ENCODE data around the gene GPSM1. TPM values are rescaled to one million over a fixed set of nuclear protein-coding genes. Genes with fewer than 3 reads are reported as not detected.

Gene GPSM1
- total RNA-seq, 1 donor: 2.6 TPM

GRCh38 chr9:136286987-136287379, 40.4 kb upstream of the GPSM1 start:
- H3K4me3 ChIP-seq (ENCODE audit: low read length): no peak overlapping the region
- no peaks in the 10 kb centered on the region for H3K27me3 ChIP-seq (ENCODE audit: insufficient read depth, low read length)
- no peaks in the 10 kb centered on the region for H3K9me3 ChIP-seq (ENCODE audit: low read depth, low read length)
- no peaks in the 10 kb centered on the region for H3K4me1 ChIP-seq (ENCODE audit: insufficient read depth, low read length)

DNA sequence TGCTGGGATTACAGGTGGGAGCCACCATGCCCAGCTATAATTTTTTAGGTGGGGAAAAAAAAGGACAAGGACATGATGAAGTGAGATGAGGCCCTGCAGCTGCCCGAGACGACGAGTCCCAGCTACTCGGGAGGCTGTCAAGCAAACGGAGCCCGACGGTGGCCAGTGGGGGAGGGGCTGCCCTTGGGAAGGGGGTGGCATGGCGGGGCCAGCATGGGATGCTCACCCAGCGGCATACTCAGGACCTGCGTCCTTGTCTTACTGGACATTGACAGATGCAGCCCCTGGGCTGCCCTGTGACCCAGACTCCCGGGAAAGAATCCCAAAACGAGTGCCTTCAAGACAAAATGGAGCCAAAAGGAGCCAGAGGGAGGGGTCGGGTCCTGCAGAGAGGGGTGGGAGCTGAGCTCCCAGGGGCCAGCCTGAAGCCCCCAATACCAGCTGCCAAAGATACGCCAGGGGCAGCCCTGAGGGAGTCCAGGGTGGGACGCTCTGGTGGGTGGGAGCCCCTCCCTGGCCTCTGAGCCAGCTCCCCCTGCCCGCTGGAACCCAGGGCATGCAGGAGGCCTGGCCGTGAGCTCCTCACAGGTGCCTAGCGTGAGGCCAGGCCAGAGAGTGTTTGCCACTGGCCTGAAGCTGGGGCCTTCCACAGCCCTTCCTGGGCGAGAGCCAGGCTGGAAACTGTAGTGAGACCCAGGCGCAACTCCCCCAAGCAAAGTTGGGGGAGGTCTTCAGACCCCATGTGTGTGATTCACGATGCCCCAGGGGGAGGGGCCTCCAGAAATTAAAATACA, 39.2 kb upstream of the GPSM1 start:
- Histone ChIP-seq H3K9me3 (ENCODE audit: low read depth, low read length) (no peaks in the 10 kb centered on the region), H3K4me1 (ENCODE audit: insufficient read depth, low read length) (no peaks in the 10 kb centered on the region), H3K4me3 (ENCODE audit: low read length) (no peak overlapping the region), H3K27me3 (ENCODE audit: insufficient read depth, low read length) (no peaks in the 10 kb centered on the region)

DNA sequence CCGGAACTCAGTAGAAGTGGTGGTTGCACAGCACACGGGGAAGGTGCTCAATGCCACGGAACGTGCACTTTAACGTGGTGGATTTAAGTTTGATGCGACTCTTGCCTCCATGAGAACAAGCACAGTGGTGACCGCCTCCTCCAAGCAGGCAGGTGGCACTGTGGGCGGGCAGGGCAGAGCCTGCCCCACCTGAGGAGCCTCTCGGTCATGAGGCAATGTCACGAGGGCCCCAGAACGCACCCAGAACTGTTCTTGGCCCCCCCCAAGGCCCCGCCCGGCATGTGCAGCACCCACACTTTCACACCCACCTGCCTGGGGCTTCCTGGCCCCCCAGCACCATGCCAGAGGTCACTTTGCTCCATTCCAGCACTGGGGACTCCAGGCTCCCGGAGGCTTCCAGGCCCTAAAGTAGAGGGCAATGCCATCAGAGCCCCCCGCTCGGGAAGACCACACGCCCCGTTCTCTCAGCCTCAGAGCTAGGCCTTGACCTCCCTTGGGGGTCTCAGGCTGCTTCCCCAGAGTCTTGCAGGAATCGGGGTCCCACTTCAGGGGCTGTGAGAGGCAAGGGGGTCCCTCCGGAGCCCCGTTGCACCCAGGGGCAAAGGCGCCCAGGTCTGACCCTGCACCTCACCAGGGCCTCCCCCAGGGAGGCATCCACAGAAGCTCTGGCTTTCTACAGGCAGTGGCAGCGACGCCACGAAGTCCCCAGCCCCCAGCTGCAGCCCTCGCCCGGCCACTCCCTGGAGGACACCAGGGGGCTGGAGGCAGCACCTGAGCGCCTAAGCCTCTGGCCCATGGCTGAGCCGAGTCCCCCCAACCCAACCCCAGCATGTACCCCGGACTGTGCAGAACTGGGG, 37.5 kb upstream of the GPSM1 start:
- H3K4me1 ChIP-seq (ENCODE audit: insufficient read depth, low read length): no peaks in the 10 kb centered on the region
- H3K4me3 ChIP-seq (ENCODE audit: low read length): no peak overlapping the region
- no peaks in the 10 kb centered on the region for H3K27me3 ChIP-seq (ENCODE audit: insufficient read depth, low read length)
- no peaks in the 10 kb centered on the region for H3K9me3 ChIP-seq (ENCODE audit: low read depth, low read length)

DNA sequence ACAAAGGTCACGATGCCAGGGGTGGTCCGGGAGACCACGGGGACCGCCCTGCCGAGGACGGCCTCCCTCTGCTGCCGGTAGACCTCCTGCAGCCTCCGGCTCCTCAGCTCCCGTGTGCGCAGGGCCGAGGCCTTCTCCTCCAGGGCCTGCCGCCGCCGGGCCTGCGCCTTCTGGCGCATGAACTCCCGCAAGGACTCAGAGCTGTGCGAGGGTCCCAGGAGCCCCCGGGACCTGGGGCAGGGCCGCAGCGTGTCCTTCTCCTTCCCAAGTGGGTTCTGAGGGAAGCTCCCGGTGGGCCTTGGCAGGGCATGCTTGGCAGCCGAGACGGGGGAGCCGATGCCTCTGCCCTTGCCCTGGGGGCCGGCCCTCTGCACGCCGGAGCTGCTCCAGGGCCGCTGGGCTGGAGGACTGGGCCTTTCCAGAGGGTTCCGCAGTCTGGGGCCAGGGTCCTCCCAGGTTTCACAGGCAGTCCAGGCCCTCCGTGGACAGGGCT, 36.8 kb upstream of the GPSM1 start:
- Histone ChIP-seq H3K9me3 (ENCODE audit: low read depth, low read length) (no peaks in the 10 kb centered on the region), H3K4me3 (ENCODE audit: low read length) (no peak overlapping the region), H3K4me1 (ENCODE audit: insufficient read depth, low read length) (no peaks in the 10 kb centered on the region), H3K27me3 (ENCODE audit: insufficient read depth, low read length) (no peaks in the 10 kb centered on the region)

GRCh38 chr9:136291306-136292025, 35.9 kb upstream of the GPSM1 start:
- Histone ChIP-seq H3K27me3 (ENCODE audit: insufficient read depth, low read length) (no peaks in the 10 kb centered on the region), H3K4me3 (ENCODE audit: low read length) (no peak overlapping the region), H3K4me1 (ENCODE audit: insufficient read depth, low read length) (no peaks in the 10 kb centered on the region), H3K9me3 (ENCODE audit: low read depth, low read length) (no peaks in the 10 kb centered on the region)

DNA sequence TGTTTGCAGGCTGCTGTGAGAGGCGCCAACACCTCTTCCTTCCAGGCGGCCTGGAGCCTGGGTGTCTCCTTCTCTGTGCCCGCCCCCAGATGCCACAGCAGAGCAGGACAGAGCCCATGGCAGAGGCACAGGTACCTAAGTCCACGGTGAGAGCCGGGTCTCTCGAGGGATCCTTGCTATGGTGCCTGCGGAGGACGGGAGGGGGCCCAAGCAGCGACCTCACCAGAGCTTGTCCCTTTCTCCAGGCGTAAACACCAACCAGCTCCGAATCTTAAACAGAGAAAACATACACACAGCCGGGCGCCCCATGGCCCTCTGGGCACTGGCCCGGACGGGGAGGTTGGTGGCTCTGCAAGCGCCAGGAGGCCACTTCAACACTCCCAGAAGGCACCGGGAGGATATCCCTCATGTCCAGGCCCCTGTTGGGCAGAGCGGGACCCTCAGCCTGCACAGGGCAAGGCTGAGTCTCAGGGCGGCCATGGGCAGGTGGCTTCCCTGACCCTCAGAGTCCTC, 35.3 kb upstream of the GPSM1 start:
- no peaks in the 10 kb centered on the region for H3K4me1 ChIP-seq (ENCODE audit: insufficient read depth, low read length)
- no peaks in the 10 kb centered on the region for H3K27me3 ChIP-seq (ENCODE audit: insufficient read depth, low read length)
- H3K4me3 ChIP-seq (ENCODE audit: low read length): no peak overlapping the region
- no peaks in the 10 kb centered on the region for H3K9me3 ChIP-seq (ENCODE audit: low read depth, low read length)

DNA sequence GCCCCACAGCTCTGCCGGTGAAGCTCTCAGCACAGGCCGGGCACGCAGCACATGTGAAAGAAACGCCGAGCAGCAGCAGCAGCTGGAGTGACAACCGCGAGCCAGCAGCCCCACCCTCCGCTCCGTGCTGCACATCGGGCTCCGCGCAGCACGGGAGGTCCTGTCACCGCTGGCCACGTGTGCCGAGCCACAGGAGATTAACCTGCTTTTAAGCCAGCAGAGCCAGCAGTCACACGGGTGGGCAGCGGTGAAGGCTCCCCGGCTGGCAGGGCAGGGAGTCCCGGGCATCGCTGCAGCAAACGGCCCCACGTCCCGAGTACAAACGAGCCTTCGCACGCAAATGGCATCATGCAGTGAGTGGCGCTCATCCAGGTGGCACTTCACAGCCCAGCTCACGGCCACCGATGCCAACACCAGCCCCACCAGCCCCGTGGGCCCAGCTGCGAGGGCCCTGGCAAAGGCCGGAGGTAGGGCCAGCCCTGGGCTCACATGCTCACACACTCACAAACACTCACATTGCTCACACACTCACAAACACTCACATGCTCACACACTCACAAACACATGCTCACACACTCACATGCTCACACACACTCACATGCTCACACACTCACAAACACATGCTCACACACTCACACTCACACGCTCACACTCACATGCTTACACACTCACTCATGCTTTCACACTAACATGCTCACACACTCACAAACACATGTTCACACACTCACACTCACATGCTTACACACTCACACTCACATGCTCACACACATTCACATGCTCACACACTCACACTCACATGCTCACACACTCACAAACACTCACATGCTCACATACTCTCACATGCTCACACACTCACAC, 34.5 kb upstream of the GPSM1 start:
- H3K9me3 ChIP-seq (ENCODE audit: low read depth, low read length): no peaks in the 10 kb centered on the region
- no peaks in the 10 kb centered on the region for H3K27me3 ChIP-seq (ENCODE audit: insufficient read depth, low read length)
- no peaks in the 10 kb centered on the region for H3K4me1 ChIP-seq (ENCODE audit: insufficient read depth, low read length)
- no peak overlapping the region for H3K4me3 ChIP-seq (ENCODE audit: low read length)

DNA sequence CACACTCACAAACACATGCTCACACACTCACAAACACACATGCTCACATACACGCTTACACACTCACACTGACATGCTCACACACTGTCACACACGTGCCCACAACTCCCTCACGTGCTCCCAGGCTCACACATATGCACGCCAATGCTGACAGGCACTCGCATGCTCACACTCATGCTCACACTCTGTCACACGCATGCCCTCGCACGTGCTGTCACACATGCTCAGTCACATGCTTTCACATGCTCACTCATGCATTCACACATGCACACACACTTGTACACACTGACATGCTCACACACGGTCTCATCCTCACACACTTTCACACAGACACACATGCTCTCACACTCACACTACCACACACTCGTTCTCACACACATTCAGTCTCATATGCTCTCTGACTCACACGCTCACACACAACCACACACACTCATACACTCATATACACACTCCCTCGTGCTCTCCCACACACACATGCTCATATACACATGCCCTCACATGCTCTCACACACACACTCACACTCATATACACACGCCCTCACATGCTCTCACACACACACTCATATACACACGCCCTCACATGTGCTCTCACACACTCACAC, 33.8 kb upstream of the GPSM1 start:
- Histone ChIP-seq H3K9me3 (ENCODE audit: low read depth, low read length) (no peaks in the 10 kb centered on the region), H3K27me3 (ENCODE audit: insufficient read depth, low read length) (no peaks in the 10 kb centered on the region), H3K4me1 (ENCODE audit: insufficient read depth, low read length) (no peaks in the 10 kb centered on the region), H3K4me3 (ENCODE audit: low read length) (no peak overlapping the region)

DNA sequence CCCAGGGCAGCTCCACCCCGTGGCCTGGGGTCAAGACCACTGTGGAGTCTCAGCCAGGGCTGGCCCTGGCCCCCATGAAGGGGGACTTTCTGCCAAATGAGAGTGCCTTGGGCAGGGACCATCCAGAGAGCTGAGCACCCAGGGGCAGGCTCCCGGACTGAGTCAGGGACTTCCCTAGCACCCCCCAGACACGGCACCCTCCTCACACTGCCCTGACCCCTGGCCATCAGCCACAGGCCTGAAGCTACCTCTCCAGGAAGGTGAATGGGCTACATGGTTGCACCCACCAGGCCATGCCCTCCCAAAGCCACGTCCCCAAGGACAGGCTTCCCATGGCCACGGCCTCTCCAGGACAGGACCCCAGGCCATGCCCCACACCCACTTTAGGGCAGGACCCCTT, 32.9 kb upstream of the GPSM1 start:
- Histone ChIP-seq H3K4me3 (ENCODE audit: low read length) (no peak overlapping the region), H3K9me3 (ENCODE audit: low read depth, low read length) (no peaks in the 10 kb centered on the region), H3K4me1 (ENCODE audit: insufficient read depth, low read length) (no peaks in the 10 kb centered on the region), H3K27me3 (ENCODE audit: insufficient read depth, low read length) (no peaks in the 10 kb centered on the region)

GRCh38 chr9:136295055-136295454, 32.3 kb upstream of the GPSM1 start:
- no peak overlapping the region for H3K4me3 ChIP-seq (ENCODE audit: low read length)
- no peaks in the 10 kb centered on the region for H3K9me3 ChIP-seq (ENCODE audit: low read depth, low read length)
- H3K4me1 ChIP-seq (ENCODE audit: insufficient read depth, low read length): no peaks in the 10 kb centered on the region
- H3K27me3 ChIP-seq (ENCODE audit: insufficient read depth, low read length): no peaks in the 10 kb centered on the region

DNA sequence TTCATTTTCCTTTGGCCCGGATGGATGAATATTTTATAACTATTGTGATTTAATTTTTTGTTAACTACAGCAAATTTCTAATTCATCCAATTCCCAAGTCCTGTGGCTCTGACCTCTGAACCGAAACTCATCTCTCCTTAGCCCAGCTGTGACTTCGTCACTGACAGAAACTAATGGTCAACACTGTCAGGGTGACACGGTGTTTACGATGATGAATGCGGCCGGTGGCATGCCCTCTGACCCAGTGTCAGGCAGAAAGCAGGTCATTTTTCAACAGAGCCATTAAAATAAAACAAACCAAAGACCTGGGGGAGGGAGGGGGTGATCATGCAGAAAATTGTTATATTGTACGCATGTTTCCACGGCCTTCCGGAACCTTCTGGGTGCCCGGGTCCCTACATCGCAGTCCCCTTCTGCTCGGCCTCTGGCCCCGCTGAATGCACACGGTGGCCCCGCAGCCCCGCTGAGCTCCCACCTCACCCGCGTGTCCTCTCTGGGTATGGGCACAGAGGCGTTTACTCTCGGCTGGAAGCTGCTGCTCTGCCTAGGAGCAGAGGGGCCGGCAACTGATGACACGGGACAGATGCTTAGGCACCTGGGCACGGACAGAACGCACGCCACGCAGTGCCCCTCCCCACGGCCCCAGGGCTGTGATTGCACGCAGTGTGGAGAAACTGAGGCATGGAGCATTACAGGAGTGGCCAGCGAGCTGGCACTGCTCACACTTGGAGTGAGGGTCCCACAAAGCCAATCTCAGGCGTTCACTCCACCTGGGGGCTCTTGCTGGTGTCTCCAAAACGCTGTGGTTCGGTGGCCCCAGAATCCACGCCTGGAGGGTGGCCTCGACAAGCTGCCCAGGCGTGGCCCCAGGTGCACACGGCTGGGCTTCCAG, 31.6 kb upstream of the GPSM1 start:
- Histone ChIP-seq H3K9me3 (ENCODE audit: low read depth, low read length) (no peaks in the 10 kb centered on the region), H3K27me3 (ENCODE audit: insufficient read depth, low read length) (no peaks in the 10 kb centered on the region), H3K4me3 (ENCODE audit: low read length) (no peak overlapping the region), H3K4me1 (ENCODE audit: insufficient read depth, low read length) (no peaks in the 10 kb centered on the region)

GRCh38 chr9:136296434-136297015, 30.8 kb upstream of the GPSM1 start:
- Histone ChIP-seq H3K27me3 (ENCODE audit: insufficient read depth, low read length) (no peaks in the 10 kb centered on the region), H3K4me3 (ENCODE audit: low read length) (no peak overlapping the region), H3K4me1 (ENCODE audit: insufficient read depth, low read length) (no peaks in the 10 kb centered on the region), H3K9me3 (ENCODE audit: low read depth, low read length) (no peaks in the 10 kb centered on the region)
